Epithelial cell of esophagus (primary cell): ENCODE measurements around the gene HSD11B2.
A peak's percentile ranks its signal among the peaks of the same experiment; 100 is the strongest.

Source experiments
- DNase-seq: peaks from one replicate; pipeline ENCODE4 v3.0.0; 2010; ENCODE audit warnings: low read depth
- H3K4me3 ChIP-seq: 2 replicates; pipeline ENCODE4 v1.5.1; 2011; ENCODE audit warnings: mild to moderate bottlenecking, low read length, control low read depth
- CTCF ChIP-seq: IDR thresholded peaks from 2 replicates; pipeline ENCODE4 v1.5.1; 2011; ENCODE audit warnings: low read depth, mild to moderate bottlenecking, low read length, control low read depth, inconsistent platforms; ENCODE audit not compliant: insufficient read depth; ENCODE audit errors: missing control alignments

HSD11B2 gene

GRCh38 chr16:67477960-67478554, 47.1 kb downstream of the HSD11B2 start:
- no peak for TF ChIP-seq CTCF
- DNase-seq: peak; percentile 84
- no peak overlapping the region for H3K4me3 ChIP-seq

DNA sequence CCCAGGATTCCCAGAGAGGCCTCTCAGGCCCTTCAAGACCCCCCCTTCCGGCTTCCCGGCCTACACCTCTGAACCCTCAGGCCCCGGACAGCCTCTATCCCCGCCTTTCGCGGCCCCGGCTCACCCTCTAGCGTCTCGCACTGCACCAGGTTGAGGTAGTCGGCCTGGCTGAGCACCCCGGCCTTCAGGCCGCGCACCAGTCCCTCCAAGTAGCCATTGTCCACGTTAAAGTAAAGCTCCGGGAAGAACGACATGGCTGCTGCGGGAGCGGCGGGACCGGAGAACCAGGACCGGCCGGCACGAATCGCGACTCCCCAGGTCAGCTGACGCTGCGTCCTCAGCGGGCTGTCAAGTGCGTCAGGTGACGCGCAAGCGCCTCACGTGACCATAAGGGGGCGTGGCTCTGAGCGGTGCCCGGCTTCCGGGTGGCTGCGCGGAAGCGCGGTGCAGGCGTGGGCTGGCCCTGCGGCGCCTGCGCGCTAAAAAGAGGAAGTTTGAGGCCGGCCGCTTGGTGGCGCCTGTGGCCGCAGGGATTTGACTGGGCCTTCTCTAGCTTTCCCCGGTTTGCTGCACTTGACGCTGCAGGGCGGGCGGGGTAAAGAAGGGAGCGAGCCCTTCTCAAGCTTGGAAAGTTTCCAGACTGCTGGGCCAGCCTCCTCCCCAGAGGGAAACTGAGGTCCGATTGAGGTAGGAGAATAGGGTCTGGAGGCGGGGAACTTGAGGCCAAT, 50.1 kb downstream of the HSD11B2 start, which contains the start of gene ATP6V0D1:
Gene ATP6V0D1 (minus strand): TSS at position 325 of the 728 bp plus-strand sequence. CDS start 71 bp downstream, at position 254.
- H3K4me3 ChIP-seq: peak within 1 kb of the TSS; percentile 97
- peak; percentile 98 for DNase-seq
- TF ChIP-seq CTCF: peak; percentile 74

GRCh38 chr16:67481561-67482232, 50.8 kb downstream of the HSD11B2 start:
- no peak for DNase-seq
- TF ChIP-seq CTCF: no peak
- H3K4me3 ChIP-seq: peak overlapping the region; percentile 82

DNA sequence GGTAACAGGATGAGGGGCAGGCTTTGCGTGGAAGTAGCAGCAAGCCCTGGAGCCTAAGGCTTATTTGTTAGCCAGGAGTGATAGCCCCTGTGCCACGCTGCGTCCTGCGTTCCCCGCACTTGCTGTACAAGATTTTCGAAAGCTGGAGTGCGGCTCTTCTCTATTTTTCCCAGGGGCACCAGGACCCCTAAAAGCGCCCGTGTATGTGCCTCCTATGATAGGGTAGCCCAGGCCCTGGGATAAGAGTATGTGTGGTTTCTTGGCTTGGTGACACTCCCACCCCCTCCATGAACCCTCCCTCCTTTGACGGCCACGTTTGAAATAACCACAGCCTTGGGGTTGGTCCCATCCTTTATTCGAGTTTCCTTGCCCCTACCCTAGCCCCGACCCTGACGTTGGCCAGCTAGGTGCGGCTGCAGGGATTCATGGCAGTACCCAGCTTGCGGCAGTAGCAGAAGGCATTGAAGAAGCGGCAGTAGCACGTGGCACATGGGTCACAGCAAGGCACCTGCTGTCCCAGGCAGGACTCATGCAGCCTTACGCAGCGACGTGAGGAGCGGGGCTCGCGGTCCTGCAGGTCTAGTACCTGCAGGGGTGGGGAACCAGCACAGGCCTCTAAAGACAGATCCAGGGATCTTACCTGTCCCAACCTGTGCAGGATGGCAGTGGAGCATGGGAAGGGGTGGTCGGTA, 51.5 kb downstream of the HSD11B2 start:
- DNase-seq: no peak
- no peak for TF ChIP-seq CTCF
- H3K4me3 ChIP-seq: peak overlapping the region; percentile 82

DNA sequence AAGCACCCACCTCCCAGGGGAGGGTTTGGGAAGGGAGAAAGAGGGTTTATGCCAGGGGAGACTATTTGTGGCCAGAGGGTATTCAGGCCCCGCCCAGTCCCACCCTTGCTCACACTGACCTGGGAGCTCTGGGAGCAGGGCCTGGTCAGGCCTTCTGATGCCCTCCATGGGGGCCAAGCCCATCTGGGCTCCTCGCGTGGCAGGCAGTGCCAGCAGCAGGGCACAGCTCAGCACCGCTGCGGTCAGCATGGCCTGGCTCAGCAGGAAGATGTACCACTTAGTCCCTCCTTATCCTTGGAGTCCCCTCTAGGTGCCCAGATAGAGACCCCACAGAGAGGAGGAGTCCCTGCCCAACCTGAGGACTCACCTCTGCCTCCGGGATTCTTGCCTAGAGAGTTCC, 52.2 kb downstream of the HSD11B2 start, which contains the start of gene AGRP:
Gene AGRP (minus strand): TSS at position 398 of the 400 bp plus-strand sequence. CDS start 149 bp downstream, at position 249.
- no peak within 1 kb of the TSS for H3K4me3 ChIP-seq
- DNase-seq: no peak
- TF ChIP-seq CTCF: no peak

GRCh38 chr16:67483731-67484525, 53.0 kb downstream of the HSD11B2 start:
- no peak for TF ChIP-seq CTCF
- DNase-seq: no peak
- H3K4me3 ChIP-seq: no peak overlapping the region
